Stimulated activated CD8-positive, alpha-beta memory T cell treated with anti-CD3 and anti-CD28 coated beads, Interleukin-15, amount 100 ng/mL, for 48 hours (primary cell): ENCODE results near the gene DPYD.

Source experiments
- DNase-seq, 2 donors: peaks; one replicate each; pipeline ENCODE4 v3.0.0-alpha.2; 2020; ENCODE audit warnings: low read depth in 2 of 2

DPYD gene

DNA sequence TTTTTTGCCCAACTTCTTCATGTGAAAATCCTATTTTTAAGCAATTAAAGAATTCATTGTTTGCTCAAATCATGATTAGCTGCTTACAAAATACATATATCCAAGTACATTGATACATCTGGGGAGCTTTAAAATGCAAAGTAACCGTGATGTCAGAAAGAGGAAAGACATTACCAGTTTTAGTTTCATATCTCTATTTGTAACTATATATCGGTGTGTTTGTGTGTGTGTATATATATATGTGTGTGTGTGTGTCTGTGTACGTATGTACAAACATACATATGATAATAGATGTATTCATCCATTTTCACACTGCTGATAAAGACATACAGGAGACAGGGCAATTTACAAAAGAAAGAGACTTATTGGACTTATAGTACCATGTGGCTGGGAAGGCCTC is 310.1 kb downstream of the DPYD start:
- no peak for DNase-seq

DNA sequence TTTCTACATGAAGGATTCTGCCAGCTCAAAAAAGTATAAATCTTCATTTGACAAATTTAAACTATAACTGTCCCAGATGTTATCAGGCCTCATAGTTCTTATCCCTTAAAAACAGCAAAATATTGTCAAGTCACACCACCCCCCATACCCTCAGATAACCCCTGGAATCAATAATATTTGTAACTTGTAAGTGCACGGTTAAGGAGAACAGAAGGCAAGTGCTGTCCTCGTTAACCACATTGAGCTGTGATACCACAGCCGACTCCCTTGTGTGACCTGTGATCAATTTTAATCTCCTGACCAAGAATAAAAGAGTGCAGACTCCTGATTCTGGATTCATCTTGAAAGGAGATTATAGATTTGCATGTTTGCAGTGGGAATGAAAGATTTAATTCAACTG is 310.7 kb downstream of the DPYD start:
- no peak for DNase-seq

DNA sequence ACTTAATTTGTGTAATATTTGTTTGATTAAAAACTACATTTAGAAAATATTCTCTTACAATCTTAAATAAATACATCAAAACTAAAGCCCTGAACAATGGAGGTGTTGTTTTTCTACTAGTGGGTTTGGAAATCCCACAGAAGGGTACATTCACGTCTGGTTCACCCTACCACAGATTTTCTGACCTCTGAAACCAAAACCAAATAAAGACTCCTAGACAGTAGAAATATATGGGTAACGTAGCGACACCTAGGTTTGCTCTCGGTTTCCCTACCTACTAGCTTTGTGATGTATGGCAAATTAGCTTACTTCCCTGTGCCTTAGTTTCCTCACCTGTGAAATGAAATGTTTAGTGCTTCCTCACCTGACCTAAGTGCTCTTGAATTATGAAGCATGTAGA is 312.6 kb downstream of the DPYD start:
- no peak for DNase-seq

DNA sequence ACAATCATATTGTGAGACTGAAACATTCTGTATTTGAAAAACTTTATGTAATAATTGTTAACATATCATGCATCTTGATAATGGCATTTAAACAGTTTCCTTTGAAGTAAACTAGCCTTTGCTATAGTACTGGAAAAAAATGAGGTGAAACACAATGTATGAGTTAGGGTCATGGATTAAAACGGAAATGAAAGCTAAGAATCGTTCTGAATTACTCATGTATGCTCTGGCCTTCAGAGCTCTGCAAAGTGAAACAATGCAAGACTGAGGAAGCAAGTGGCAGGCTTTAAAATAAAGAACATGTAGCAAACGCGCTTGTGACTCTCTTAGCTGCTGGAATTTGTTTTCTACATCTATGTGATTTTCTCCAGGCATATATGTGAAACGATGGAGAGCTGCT is 317.1 kb downstream of the DPYD start:
- no peak for DNase-seq

DNA sequence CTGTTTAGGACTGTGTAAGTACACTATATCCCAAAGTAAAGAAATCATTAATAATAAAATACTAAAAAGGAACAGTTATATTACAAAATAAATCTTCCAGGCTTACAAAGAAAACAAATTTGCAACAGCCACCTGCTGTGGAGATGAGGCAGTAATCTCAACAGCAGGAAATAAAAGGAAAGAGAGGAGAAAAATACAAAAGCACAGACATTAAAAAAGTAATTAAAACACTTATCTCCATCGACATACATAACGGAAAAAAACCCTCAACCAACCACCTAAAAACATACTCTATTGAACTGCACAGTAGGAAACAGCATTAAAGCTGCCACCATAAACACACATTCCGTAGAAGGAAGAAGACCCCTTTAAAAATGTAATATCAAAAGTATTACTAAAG is 317.6 kb downstream of the DPYD start:
- DNase-seq = no peak

DNA sequence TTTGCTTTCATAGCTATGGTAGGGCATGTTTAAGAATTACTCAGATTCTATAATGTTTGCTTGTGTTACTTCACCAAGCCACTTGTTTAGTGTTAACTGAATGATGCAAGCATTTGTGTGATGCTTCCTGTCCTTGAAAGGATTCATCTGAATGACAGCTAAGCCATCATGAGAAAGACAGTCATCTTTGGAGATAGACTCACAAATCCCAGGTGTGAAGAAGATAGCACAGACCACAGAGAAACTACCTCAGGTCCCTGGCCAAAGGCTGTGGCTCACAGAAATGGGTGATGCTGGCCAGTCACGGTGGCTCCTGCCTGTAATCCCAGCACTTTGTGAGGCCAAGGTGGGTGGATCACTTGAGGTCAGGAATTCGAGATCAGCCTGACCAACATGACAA is 321.4 kb downstream of the DPYD start:
- no peak for DNase-seq

DNA sequence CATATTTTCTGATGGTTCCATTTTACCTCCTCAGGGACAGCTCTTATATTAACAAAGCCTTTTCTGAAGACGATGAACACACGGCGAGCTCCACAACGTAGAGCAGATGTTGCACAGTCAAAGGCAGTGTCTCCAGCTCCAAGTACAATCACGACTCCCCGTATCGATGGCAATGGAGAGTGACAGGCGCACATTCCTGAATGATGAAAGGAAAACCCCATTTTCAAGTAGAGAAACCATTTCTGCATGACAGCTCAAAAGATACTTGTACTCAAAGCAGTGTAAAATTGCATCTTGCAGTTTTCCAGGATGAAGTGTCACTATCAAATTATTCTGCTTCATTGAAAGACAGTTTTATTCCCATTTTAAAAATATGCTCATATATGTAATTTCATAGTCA is 327.6 kb downstream of the DPYD start:
- no peak for DNase-seq

DNA sequence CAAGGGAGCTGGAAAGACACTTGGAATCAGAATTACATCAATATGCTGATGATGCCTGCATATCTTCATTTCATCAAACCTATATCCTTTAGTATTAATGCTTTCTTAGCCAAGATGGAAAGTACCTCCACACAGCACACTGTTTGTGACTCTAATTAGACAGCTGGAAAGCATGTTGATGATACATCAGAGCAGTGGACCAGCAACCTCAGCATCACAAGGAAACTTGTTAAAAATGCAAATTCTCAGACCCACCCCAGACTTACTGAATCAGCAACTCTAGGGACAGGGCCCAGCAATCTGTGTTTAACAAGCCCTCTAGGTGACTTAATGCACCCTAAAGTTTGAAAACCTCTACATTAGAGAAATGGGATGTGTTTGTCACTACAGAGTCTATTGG is 332.1 kb downstream of the DPYD start:
- DNase-seq = no peak

DNA sequence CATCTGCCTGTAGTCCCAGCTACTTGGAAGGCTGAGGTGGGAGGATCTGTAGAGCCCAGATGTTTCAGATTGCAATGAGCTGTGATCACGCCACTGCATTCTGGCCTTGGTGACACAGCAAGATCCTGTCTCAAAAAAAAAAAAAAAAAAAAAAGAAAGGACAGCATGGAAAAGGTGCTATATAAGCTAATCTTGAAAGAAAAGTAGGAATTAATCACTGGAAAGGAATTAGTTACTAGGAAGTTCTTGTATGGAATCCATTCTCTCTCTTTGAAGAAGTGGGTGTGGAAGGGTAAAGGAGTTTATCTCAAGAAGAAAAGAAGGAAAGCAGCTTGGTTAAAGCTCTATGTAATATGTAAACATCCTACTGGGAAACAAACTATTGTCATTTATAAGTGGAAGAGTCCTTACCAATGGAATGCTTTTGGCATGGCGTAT is 339.2 kb downstream of the DPYD start:
- DNase-seq = no peak

DNA sequence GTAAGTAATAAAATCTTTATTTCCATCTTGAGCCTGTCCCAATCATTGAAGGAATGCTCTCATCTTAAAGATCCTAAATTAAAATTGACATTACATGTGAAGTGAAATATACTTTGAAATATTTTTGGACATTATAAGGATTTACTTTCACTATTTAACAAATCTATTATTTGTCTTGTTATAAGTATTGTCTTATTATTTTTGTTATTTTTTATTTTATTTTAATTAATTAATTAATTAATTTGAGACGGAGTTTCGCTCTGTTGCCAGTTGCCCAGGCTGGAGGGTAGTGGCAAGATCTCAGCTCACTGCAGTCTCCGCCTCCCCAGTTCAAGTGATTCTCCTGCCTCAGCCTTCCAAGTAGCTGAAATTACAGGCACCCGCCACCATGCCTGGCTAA is 343.2 kb downstream of the DPYD start:
- no peak for DNase-seq

DNA sequence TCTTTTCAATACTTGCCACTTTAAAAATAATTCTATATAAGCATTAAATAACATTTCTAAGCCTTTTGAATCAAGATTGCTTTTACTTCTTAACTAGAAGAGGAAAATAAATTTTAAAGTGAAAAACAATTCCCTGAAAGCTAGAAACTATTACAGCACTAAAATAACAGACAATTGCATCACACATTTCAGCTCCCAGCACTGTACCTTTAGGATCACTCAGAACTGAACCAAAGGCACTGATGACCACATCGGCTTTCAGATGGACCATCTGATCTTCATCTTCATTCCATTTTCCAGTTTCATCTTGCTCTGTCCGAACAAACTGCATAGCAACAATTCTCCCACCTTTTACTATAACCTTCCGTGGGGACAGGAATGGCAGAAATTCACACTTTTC is 347.3 kb downstream of the DPYD start:
- no peak for DNase-seq

DNA sequence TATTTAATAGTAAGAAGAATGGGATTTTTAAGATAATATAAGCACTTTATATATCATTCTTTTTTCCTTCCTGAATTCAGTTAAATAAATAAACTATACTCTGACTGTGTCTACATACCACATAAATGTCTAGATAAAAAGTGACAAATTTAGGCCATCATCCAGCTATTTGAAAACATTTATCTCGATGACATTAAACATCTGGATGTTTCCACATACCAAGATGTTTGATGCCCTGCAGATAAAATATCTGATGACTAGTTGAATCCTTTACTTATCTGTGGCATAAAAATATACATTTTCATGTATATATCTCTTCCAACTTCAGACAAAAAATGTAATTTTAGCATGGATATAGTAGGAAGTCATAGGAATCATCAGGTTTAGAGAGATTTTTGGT is 348.3 kb downstream of the DPYD start:
- DNase-seq = no peak

DNA sequence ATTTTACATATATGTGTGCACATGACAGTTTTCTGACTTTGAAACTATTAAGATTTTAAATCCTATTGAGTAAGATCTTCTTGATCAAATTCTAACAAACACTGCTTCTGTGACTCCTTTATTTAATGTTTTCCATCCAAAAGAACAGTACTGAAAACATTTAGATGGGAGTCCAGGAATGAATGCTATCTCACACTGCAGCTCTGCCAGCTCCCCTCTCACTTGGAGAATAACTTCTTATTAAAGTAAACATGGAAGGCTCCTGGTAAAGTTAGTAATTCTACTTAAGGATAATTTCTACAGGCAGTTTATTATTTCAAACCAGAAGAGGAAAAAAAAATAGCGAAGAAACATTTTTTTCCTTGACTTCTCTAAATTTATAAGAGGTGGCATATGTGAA is 349.1 kb downstream of the DPYD start:
- DNase-seq = no peak

DNA sequence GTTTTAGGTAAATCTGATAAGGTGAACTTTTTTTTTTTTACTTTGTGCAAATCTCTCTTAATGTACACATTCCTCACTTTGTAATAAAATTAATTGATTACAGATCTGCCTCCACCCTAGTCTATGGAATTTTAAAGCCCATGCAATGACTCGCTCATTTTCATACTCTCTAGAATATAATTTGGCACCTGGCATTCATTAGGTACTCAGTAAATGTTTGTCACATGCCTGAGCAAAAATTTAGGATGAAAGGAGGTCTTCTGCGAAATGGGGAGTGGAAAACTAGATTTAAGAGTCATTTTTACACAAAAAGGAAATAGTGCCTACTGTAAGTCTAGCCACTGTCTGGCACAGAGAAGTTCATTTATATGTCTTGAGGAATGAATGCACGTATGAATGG is 350.1 kb downstream of the DPYD start:
- no peak for DNase-seq

DNA sequence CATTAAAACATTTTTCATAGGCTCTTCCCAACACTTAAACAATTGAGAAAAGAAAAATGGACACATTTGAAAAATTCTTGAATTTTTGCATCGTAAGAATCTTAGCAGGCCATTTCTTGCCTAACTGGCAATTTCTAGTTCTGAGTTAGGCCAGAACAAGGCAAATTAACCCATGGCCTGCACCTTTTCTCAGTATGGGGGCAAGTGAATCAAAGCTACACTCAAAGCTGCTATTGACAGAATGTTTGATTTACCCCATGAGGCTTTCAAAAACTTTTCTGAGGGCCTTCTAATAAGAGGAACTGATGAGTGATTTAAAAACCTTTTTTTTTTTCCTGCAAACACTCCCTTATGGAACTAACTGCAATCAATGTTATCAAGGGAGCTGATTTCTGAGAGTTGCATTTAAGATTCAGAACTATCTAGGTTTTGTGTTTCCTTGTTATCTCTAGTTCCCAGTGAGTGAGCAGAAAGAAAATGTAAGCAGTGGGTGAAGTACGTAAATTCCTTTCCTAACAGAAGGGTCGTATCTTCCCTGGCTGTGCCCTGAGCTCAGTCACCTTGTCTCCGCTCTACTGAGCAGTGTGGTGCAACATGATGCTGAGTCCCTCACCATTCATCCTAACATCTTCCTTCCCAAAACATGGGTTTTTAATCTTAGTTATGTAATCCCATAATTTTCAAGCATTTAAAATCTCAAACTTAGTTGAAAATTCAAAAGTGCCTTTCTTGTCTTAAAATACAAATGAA is 353.7 kb downstream of the DPYD start:
- no peak for DNase-seq

DNA sequence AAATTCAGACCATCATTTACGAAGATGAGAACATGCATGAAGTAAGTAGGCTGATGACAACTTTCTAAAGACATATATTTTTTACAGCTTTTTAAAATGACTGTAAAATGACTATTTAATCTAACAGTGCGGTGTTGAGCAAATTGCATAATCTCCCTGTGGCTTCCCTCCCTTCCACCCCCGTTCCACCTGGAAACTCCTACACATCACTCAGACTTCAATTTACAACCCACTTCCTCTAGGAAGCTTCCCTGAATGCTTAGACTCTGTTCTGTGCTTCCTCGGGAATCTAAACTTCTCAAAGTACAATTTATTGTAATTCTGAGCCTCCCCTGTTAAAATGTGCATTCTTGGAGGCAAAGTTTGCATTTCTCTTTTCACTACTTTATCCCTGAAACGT is 354.9 kb downstream of the DPYD start:
- DNase-seq = no peak

DNA sequence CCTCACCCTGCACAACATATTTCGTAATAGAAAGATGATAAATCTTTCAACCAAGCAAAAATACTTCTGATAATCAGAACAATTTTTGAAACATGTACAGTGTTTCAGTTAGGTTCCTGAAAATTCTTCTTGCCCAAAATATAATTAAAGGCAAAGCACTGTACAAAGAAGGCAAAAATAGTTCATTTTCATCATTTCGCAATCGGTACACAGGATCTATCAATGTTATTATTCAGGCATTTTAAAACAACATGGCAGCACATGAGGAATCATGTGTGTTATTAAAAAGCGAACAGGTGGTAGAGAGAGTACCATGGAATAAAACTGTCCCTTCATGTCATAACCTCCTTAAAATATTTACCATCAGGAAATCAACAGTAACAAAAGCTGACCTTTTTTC is 356.9 kb downstream of the DPYD start:
- DNase-seq = no peak

DNA sequence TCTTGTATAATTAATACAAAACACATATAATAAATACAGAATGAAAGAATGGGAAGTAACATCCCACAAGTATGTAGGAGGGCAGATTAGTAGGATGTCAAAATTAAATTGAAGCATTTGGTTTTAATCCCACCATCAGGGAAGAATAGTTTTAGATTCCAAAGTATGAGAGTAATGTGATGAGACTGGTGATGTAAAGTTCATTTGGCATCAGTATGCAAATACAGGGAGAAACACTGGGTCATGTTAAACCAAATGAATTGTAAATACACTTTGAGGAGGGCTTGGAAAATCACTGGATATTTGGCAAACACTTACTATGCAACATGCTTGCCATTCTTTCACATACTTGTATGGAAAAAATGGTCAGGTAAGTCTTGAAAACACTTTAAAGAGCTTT is 358.8 kb downstream of the DPYD start:
- no peak for DNase-seq

DNA sequence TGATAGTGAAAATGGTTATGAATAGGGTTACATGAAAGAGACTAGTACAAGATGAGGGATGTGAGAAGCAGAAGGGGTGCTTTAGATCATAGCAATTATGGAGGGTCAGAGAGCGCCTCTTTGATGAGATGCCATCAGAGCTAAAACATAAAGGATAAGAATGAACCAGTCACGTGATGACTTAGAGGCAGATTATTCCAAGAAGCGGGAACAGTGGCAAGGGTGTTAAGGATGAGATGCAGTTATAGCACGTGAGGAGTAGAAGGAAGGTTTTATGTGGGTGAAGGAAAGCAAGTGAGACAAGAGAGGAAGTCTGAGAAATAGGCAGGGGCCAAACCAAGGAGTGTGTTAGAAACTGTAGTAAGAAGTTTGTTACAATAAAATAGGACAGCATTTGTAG is 360.1 kb downstream of the DPYD start:
- no peak for DNase-seq

DNA sequence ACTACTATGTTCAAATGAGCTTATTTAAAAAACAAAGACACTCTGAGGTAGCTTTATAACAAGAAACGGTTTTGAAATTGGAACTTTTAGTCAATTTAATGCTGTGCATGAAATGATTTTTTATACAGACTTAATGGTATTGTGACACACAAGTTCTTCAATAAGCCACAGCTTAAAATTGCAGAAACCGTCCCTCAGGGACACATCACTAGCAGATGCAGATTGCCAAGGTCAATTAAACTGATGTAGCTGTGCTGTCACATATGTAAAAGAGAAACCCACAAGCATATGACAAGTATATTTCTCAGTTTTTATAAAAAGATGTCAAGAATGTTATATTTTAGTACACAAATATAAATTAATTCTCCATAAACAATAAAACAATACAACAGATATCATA is 366.9 kb downstream of the DPYD start:
- no peak for DNase-seq

DNA sequence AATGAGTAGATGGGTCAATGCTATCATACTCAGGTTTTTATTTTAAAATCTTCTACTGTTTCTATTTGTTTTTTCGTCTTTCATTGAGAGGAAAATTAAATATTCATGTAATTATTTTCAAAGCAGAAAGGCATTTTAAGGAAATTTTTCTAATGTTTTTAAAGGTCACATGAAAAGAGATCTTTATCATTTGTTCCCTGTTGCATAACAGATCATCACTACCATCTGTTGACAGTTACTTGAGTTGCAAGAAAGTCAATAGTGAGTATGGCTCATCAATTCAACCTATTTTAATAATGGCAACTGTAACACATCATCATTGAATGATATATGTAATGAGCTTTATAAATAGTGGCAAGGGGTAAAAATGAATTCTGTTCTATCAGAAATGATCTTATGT is 369.7 kb downstream of the DPYD start:
- no peak for DNase-seq

DNA sequence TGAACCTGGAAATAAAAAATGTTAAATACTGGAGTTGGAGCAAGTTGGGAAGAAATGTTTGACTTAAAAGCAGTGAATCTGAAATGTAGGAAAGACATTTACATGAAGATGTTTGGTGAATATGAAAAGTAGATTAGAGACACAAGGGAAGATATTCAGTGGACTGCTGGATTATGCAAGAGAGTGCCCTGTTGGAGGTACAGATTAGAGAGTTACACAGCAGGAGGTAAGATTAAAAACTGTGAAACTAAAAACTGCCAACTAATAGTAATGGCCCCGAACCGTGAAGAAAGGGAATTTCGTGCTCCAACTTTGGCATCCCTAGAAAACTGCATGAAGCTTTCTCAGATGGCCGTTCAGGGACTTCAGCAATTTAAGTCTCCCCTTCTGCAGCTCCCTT is 375.4 kb downstream of the DPYD start:
- DNase-seq = no peak

DNA sequence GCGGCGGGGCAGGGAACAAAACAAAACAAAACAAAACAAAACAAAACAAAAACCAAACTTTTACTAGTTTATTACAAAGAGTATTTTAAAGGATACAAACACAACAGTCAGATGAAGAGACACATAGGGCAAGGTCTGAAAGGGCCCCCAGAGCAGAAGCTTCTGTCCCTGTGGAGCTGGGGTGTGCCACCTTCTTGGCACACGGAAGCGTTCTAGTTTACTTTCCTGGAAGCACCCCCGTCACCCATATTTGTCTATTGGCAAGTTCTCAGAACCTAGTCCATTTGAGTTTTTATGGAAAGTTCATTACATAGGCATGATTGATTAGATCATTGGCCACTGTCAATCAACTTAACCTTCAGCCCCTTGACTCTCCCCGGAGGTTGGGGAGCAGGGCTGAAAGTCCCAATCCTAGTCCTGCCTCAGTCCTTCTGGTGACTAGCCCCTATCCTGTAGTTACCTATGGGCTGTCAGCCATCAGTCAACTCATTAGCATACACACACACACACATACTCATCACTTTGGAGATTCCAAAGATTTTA is 380.4 kb downstream of the DPYD start:
- no peak for DNase-seq

DNA sequence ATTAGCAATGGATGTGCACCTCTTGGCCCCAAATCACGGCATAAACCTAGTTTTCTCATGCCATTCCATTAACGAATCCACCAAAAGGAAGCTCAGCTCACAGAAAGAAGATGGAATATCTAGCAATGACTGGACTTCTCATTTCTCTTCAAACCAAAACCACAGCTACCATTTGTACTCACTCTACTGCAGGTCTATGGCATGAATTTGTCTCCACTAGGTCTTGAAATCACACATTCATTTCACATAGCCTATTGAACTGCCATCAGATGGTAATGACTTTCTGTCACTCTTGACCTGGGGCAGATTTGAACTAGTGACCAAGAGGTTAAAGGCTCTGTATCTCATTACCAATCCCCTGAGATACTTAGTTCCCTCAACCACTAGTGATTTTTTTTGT is 382.7 kb downstream of the DPYD start:
- DNase-seq = no peak
